CD4-positive, alpha-beta T cell treated with Interleukin-21 for 1 hour (primary cell): ENCODE results near the gene KAZN.

Source experiments
- DNase-seq: peaks from one replicate; pipeline ENCODE4 v3.0.0-alpha.2; 2020

KAZN gene

DNA sequence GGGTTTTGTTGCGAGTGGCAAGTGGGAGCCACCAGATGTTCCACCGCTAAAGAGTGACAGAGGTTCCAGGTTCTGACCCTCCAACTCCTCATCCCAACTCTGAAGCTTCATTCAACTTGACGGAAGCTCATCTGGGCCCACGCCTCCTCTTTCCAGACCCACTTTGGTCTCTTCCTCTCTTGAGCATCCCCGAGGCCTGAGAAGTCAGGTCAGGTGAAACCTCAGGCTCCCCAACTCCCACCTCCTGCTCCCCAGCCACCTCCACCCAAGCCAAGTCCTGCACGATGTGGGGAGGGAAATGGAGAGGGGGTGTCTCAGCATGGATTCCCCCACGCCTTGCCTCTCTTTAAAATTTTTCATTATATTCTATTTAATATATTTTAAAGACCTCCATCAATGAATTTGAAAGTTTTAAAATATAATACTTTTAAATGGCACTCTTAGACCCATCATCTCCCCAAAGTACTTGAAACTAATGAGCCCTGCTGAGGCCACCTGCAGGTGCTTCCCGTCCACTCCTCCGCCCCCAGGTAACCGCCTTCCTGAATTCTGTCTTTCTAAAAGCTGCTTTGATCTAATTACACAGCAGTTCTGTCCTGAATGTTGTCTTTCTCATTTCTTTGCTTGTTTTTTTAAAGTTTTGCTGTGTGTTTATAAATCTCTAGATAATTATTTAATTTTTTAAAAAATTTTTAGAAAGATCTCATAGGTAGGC, 238.1 kb downstream of the KAZN start:
- DNase-seq: no peak

DNA sequence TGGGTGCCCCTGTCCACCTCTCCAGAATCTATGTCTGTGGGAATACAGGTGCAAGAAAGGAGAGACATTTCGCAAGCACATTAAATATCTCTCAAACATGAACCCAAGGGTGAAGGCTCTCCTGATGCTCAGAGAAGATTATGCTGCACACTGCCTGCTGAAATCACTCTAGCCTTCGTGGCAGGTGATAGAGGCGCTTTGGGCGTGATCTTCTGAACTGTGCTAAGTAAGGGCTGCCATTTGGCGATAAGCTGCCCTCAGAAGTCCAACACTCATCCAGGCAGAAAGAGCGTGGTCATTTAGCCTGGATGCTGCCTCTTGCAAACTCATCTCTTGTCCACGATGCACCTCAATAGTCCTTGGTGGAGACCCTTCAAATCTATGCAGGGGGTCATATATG, 241.9 kb downstream of the KAZN start:
- DNase-seq: no peak

DNA sequence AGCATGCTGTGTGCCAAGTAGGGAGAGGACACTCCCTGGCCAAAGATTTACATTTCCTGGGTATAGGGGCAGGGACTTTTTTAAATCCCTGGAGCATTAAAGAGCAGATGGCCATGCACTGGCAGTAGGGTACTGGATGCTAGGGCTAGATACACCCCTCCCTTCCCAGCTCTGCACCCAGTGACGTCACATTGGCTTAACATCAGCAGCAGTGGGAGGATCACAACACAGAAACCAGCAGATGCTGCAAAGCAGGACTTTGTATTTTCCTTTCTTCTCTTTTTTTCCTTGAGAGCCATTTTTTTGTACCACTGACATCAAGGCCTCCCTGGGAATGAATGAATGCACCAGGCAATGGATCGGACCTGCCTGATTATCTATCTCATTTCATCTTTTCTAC, 243.0 kb downstream of the KAZN start:
- no peak for DNase-seq

DNA sequence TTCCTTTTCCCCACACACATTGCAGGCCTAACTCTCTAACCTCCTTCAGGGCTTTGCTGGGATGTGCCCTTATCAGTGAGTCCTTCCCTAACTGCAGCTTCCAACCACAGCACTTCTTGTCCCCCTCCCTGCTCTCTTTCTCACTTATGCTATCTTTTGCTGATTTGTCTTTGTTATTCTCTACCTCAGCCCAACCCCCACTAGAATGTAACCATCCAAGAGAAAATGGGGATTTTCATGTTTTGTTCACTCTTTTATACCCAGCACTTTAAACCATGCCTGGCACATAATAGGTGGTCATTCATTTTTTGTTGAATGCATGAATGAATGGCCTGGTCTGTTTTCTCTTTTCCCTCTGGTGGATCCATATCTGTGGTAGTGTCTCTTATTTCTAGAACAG, 243.5 kb downstream of the KAZN start:
- no peak for DNase-seq

DNA sequence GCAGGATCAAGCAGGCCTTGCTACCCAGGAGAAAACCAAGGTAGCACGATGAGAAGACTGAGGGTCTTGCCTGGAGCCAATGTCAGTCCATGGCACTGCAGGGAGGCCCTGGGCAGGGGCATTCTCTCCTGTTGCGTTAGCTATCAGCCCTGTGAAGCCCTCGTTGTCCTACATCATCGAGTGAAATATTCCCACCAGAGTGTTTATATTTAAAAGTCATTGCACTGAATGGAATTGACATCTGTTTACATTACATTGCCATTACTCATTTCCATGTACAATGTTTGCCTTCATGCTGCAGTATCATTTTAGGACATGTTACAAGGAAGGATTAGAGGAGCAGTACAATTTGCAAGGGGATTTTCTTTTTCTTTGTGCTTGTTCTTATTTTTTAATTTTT, 243.9 kb downstream of the KAZN start:
- DNase-seq: no peak

DNA sequence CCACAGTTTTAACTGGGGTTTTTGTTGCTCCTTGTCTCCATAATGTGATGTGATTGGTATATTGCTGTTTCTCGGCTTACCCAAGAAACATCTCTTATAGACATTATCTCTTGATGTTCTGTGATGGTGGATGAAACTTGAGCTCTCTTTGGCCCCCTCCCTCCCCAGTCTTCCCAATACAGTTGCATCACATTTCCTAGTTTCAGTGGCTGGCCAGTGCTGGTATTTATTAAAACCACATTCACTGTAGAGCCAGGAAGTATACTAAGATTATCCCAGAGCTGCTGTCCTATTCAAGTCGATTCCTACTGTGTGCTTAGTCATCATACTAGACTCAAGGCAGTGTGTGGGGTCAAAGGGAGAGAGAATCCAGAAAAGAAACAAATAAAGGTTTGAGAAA, 244.4 kb downstream of the KAZN start:
- no peak for DNase-seq

DNA sequence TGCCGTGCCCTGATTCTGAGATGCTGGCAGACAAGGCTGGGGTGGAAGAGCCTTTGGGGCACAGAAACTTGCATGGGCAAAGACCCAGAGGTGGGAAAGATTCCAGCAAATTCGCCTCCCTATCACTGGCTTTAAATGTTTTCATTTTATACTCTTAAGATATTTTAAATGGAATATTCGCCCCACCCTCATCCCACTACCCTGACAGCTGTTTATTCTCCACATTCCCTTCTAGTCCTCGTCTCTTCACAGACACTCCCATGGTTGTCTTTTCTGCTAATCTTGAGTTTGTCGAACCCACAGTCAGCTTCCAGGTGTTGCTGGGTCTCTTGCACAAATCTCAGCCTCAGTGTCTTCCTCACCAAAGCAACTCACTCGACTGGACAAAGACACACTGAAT, 245.0 kb downstream of the KAZN start:
- DNase-seq: no peak

DNA sequence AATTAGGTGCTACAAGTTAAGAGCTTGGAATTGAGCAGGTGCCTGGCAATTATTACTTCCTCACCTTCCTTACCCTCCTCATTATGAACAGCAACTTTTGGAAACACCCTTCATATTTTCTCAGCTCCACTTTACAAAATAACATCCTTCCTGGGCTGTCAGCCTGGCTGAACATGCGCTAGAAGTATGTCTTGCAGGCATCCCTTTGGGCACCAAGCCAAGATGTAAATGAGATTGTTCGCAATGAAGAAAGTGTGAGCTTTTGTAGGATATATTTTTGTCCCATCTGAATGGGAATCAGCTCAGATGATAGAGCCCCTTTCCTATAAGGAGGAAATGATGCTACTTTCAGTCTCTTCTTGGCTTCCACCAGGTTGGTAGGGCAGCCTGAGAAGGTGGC, 245.9 kb downstream of the KAZN start:
- no peak for DNase-seq

DNA sequence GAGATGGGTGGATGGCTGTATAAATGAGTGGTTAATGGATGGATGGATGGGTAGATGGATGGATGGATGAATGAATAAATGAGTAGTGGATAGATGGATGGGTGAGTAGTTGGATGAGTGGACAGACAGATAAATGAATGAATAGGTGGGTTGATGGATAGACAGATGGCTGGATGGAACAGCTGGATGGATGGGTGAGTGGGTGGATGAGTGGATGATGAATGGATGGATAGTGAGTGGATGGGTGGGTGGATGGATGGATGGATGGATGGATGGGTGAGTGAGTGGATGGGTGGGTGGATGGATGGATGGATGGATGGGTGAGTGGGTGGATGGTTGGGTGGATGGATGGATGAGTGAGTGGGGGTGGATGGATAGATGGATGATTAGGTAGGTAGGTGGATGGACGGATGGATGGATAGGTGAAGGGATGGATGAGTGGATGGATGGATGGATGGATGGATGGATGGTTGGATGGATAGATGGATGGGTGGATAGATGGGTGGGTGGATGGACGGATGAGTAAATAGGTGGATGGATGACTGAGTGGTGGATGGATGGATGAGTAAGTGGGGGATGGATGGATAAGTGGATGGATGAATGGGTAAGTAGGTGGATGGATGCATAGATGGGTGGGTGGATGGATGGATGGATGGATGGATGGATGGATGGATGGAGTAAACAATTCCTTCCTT, 246.6 kb downstream of the KAZN start:
- no peak for DNase-seq

DNA sequence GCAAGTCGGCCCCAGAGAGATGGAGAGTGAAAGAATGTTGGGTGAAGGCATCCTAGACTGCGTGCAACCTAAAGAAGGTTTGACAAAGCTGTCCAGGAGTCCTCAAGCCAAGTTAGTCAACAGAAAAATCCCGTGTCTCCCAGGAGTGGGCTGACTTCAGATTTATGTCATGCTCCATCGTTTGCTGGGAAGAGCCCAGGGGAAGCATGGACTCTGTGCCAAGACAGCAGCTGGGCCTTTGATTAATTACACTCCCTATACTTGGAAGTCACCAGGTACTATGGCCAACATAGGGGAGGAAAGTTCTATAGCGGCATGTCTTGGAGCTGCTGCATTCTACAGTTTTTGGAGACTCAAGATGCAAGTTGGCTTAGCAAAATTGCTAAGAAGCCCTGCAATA, 247.4 kb downstream of the KAZN start:
- no peak for DNase-seq

DNA sequence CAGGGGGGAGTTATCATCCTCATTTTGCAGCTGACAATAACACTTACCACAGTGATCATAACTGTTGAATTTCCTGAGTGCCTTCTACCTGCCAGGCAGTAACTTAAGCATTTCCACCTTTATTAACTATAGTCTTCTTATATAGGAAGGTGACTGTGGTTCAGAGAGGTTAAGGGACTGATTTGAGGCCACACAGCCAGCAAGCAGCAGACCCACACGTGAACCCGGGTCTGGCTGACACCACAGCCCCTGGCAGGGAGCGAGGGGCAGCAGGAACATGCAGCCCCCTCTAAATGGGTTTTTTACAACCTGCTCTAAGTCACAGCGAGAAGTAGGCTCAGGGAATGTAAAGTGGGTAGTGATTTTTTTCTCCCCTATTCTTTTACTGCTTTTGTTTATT, 248.2 kb downstream of the KAZN start:
- no peak for DNase-seq

DNA sequence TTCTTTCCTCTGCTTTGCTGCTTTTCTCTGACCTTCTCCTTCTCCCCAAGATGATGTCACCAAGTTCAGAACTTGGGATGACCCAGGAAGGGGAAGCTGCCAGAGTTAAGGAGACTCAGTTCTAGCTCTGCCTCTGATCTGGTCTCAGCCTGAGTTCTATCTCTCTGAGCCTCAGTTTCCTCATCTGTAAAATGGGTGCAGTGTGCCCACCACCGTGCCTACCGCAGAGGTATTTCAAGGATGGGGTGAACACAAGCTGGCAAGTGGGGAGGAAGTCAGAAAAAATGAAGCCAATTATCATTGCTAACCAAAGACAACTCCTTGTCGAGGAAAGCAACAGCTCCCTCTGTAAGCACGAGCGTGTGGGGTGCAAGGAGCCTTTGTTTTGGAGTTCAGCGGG, 249.7 kb downstream of the KAZN start:
- DNase-seq: no peak

DNA sequence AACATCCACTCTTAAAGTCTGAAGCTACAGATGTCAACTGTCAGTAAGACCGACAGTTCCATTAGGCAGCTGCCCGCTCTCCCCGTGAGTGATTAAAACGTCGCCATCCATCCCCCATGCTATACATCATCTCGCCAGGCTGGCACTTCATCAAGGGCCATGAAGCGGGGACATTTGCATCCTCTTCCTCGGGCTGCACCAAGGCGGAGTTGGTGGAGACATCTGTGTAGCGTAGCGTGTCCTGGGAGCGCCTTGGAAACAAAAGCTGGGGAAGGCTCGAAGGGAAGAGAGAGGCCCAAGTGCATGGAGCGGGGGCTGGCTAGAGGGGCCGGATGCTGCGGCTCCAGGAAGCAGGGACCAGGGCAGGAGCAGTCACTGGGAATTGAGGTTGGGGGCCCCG, 250.1 kb downstream of the KAZN start:
- DNase-seq: no peak

DNA sequence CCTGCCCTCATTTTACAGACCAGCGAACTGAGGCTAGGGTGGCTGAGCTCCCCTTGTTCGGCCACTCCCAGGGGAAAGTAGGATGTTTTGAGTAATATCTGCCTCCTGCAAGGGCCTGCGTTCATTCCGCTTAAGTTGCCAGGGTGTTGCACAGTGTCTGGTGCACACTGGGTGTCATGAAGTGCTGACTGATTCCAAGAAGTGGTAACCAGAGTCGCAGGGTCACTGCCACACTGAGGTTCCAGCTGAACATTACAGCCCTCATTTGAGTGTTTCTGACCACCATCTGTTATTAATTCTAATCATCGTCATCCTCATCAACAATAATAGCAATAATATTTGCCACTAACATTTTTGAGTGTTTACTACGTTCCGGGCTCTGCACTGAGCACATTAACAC, 250.6 kb downstream of the KAZN start:
- DNase-seq: no peak

DNA sequence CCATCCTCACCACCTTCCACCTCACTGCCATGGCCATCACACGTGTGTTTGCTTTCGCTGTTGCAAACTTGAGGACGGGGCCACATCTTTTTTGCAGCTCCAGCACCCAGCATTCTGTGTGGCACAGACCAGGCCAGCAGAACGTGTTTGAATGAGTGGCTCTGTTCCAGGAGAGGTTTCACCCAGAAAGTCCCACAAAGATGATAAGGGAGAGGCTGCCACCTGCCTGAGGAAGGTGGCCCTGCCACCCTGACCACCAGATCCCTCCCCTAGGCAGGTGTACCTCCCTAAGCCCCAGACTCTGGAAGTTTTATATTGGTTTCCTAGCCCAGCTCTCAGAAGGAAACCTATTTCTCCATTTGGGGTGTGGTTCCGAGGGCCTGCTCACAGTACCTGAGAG, 252.1 kb downstream of the KAZN start:
- DNase-seq: no peak

DNA sequence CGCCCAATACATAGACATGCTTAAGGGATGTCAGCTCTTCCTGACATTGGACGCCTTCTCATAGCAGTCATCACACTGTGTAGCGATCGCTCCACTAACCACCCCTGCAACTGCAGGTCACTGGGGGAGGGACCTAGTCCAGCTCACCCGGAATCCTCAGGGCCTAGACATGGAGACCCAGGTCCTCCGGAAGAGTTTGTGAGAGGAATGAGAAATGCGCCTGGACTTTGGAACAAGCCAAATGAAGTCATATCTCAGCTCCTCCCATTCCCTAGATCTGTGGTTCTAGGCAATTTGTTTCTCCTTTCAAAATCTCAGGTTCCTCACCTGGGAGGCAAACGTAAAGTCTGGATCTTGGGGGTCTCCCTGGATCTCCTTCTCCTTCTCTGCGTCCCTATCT, 253.3 kb downstream of the KAZN start:
- DNase-seq: no peak

DNA sequence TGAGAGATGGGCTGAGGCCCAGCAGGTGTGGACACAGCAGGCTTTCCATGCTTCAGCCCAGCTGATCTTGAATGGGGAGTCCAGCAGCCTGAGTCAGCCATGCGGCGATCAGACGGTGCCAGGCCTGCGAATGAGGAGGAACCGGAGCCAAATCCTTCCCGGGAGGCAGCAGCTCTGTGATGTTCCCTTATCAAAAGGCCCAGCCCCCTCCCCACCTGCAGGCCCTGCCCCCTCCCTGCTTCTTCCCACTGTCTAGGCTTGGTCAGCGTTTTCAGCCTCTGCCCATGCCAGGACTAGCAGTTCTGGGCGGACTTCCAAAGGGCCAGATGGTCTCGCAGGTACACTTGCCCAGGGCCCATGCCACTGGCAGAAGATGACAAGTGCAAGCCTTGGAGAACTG, 253.8 kb downstream of the KAZN start:
- DNase-seq: no peak

DNA sequence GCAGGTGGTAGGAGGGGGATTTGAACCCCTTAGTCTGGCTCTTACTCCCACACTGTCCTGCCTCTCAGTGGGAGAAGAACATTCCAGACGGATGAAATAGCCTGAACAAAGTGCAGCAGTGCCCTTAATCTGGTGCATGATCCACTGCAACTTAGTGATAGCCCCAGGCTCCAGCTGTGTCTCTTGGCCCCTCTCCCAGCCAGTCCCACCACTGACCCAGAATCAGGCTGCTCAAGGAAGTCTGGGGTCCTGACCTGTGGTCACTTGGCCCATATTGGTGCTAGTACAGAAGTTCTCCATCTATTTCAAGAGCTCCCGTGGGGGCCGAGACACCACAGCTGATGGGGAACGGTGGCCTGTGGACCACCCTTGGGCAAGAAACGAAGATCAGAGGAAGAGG, 255.0 kb downstream of the KAZN start:
- DNase-seq: no peak

DNA sequence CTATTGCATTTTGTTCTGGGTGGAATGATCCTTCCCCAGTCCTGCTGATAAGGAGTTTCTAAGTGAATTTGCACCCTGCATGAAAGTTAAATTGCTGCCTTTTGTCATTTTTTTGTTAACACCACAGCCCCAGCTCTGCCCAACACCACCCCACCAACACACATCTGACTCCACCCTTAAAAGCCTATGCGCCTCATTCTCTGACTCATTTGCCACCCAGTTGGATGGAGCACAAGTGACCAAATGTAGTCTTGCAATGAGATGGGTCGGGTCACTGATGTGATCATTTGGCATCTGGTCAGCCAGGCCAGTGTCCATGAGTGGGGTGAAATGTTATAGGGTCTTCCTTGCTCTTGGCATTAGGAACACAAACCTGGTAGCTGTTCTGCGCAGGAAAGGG, 256.8 kb downstream of the KAZN start:
- DNase-seq: no peak

DNA sequence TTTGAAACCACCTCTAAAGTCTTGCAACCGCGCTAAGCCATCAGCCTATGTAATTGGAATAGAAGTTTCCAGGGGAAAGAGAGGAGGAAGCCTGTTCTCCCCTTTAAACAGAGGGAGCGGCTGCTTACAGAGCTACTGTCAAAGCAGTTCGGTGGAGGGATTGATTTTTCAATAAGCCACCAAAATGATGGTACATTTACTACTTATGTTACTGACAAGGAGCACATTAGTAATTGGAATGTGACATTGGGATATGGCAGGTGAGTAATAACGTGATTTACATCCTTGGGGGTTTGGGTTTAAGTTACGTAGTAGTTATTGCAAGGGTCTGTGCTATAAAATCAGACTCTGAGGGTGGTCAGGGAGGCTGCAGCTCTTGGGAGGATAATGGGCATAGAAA, 257.3 kb downstream of the KAZN start:
- no peak for DNase-seq

DNA sequence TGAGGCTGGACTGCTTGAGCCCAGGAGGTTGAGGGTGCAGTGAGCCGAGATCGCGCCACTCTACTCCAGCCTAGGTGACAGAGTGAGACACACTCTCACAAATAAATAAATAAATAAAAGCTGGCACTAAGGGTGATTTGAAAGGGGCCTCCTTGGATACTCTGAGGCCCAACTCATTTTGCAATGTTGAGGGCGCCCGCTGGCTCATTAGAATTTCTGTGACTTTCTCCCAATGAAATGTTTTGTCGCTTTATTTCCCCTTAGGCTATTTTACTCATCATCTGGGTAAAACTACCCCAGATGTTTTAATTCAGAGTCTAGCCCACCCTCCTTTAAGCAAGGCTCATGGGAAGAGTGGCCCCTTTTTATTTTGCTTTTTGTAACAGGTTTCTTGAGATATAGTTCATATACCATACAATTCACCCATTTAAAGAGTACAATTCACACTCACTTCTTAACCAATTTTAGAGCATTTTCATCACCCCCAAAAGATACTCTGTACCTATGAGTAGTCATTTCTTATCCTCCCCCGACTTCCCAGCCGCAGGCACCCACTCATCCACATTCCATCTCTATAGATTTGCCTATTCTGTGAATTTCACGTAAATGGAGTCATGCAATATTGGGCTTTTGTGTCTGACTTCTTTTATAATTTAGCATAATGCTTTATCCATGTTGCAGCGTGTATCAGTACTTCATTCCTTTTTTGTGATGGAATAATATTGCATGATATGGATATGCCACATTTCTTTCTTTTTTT, 259.1 kb downstream of the KAZN start:
- no peak for DNase-seq

DNA sequence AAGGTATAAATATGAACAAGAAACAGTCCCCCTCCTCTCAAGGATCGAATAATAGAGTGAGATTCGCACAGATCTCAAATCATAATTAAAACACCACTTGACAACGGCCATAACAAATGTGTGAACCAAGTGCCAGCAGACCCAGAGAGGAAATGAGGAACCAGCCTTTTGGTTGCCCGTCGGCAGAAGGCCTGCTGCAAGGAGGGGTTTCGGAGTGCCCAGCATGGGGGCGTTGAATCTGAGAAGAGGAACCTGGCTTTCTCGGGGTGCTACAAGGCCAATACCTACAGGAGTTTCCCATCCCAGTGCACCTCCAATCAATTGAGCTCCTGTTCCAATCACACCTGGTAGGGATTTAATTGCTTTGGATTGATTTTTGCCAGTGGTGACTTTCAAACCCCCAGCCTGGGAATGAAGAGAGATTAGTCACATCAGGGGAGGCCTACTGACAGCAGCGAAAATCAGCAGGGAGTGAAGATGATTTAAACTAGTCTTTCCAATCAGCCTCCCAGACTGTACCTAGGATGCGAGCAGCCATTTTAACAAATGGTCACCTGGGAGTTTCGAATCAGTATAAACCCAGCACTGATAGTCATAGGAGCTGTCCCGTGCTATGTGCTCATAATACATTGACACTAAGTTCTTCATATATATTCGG, 263.8 kb downstream of the KAZN start:
- no peak for DNase-seq

DNA sequence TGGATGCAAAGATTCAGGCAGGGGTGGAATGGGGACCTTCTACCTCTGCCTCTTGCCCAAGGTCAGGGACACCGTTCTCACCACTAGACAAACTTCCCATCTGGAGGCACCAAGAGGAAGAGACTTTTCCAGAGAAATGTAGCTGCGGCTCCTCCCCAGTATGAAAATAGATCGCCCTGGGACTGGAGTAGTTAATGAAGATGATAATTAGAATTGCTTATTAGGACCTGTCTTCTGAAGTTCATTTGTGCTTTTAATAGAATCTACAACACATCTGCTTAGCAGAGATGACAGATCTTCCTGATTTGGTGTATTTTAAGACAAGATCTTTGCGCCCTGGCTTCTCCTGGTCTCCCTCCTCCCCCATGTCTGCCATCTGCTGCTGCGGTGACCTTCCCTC, 266.6 kb downstream of the KAZN start:
- DNase-seq: no peak
